NCI-H2171 treated with DMSO at 0.1 percent for 48 hours (cell line): ENCODE measurements around the gene ATP5F1A.
"Not testable (repeated sequence)": the region's sequence is repeated elsewhere in the genome, so short reads cannot be mapped to it uniquely, and the experiment has no call there.

Experiments used
- DNase-seq: peaks from one replicate; lab custom pipeline; 2025; lab: John Stamatoyannopoulos, UW

The ATP5F1A gene

DNA sequence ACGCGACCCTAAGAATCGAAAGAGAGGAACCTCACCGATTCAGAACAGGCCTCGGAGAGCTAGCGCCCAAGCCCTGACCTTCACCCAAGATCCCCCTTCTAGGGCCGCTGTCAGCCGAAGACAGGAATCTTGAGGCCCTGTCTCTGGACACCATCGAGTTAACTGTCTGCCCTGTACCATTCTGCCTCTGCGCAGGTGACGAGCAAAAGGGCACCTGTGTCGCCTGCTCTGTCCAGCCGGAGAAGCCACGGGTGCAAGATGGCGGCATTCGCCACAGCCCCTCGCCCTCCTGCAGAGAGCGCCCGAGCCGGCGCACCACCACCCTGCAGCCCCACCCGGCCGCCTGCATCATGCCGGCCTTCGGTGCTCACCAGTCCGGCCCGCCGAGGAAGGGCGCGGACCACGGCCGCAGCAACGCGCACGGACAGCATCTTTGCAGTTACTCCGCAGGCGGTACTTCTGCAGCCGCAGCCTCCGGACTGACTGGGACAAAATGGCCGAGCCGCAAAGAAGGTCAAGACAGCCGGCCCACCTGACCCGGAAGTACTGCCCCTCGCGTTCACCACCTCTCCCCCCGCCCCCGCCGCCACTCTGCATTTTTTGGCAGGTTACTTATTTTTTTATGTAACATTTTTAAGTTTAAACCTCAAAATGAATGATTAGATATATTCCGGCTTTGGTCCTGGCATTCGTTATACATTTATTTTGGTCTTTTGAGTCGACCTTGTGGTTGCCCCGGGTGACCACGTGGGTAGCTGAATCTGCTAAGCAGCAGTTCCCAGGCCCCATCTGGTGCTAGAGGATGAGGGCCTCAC, at the start of gene ATP5F1A:
Gene ATP5F1A (minus strand): TSS at position 496 of the 815 bp plus-strand sequence. CDS start 65 bp downstream, at position 431.
- DNase-seq = peak; percentile 90

DNA sequence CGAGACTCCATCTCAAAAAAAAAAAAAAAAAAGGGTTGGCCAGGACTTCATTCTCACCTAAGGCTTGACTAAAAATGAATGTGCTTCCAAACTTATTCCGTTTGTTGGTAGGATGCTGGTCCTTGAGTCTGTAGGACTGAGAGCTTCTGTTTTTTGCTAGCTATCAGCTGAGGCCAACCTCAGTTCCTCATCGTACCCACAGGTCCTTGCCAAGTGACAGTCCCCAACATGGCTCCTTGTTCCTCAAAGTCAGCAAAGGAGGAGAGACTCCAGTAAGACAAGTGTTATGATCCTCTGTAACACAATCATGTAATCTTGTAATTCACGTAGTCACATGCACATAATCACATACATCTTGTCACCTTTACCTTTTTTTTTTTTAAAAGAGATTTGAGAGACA, 43.1 kb upstream of the ATP5F1A start:
- DNase-seq = no peak

DNA sequence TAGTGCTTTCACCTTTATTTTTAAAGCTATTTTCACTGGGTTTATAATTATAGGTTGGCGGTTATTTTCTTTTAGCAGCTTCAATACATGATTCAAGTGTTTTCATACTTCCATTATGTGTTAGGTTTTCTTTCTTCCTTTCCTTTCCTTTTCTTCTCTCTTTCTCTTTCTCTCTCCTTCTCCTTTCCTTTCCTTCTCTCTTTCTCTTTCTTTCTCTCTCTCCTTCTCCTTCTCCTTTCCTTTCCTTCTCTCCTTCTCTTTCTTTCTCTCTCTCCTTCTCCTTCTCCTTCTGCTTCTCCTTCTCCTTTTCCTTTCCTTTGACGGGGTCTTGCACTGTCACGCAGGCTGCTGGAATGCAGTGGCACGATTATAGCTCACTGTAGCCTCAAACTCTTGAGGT, 42.1 kb upstream of the ATP5F1A start:
- no peak for DNase-seq

DNA sequence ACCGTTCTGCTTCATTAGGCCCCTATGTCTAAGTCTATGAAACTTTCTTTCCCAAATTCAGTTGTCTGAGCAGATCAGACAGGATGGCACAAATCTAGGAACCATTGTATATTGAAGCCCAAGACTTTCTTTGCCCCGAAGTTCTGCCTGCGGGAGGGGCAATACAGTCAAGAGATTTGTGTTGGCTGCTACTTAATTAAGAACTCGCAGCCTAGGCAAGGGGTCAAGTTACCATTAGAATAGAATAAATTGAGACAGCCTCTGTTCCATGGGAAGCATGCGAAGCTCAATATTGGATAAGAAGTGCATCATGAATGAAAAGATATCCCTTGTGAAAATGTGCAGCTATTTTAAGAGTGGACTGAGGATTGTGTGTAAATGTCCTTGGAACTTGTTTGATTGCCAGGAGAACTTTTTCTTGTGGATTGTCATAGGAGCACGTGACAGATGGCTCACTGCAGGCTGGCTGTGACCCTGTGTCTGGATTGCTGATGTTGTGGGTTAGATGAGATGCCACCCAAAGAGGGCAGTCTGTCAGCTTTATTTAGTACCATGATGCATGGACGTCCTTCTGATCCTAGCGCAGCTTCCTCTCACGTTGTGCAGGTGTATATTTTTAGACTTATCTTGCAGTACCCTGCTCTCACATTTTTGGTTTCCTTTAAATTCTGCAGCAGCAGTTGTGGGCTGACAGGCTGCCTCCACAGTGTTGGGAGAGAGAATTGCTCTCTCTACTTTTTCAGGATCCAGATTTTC, 37.0 kb upstream of the ATP5F1A start:
- DNase-seq = peak; percentile 23

DNA sequence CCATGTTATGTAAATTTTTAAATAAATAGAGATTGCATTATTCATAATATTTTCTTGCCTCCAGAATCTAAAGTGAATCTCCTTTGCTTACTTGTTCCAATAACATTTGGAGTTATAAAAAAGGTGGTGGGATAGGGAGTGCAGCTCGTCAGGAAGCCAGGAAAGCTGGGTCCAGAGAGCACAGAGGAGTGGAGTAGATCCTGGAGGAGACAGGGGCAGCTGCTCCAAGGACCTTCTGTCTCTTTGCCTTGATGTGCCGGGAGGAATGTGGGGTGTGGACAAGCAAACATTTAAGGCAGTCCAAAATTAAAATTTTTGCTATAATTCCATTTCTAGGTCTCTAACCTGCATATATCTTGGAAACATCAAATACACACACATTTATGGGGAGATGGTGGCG, 35.4 kb upstream of the ATP5F1A start:
- DNase-seq = no peak

DNA sequence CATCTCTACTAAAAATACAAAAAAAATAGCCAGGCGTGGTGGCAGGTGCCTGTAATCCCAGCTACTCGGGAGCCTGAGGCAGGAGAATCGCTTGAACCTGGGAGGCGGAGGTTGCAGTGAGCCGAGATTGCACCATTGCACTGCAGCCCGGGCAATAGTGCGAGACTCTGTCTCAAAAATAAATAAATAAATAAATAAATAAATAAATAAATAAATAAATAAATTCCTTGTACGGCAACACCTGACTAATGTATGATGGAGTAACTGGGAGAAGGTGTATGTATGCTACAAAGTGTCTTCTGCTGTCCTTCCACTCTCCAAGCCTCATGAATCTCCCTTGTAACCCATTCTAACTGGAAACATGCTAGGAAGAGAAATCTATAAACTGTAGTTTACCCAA, 32.5 kb upstream of the ATP5F1A start:
- DNase-seq = not testable (repeated sequence)

DNA sequence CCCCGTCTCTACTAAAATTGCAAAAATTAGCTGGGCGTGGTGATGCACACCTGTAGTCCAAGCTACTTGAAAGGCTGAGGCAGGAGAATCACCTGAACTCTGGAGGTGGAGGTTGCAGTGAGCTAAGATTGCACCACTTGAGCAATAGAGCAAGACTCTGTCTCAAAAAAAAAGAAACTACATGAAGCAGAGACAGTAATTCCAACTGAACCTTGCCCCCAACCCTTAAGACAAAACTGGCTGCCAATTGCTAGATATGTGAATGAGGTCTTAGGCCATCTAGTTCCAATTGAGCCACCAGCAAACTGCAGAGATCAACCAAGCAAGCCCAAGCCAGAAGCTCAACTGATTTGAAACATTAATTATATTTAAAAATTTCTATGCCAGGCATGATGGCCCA, 32.0 kb upstream of the ATP5F1A start:
- no peak for DNase-seq

DNA sequence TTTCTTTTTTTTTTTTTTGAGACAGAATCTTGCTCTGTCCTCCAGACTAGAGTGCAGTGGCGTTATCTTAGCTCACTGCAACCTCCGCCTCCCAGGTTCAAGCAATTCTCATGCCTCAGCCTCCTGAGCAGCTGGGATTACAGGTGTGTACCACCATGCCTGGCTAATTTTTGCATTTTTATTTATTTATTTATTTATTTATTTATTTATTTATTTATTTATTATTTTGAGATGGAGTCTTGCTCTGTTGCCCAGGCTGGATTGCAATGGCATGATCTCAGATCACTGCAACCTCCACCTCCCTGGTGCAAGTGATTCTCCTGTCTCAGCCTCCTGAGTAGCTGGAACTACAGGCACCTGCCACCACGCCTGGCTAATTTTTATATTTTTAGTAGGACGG, 28.5 kb upstream of the ATP5F1A start:
- not testable (repeated sequence) for DNase-seq

DNA sequence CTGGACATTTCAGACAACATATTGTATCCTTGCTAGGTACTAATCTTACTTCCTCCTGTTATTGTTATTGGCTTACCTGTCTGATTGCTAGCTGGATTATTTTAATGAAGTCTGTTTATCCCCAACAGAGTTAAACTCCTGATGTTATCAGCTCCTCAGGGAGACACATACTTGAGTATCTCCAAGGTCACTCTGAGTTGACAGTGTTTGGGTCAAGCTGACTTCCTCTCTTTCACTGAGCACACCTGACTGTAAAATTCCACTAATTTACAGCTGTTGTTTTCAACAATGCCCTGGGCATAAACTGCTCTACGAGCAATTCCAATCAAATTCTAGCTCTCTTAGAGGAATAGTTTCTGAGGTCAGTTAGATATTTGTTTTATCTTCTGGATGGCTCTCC, 15.7 kb upstream of the ATP5F1A start:
- no peak for DNase-seq

DNA sequence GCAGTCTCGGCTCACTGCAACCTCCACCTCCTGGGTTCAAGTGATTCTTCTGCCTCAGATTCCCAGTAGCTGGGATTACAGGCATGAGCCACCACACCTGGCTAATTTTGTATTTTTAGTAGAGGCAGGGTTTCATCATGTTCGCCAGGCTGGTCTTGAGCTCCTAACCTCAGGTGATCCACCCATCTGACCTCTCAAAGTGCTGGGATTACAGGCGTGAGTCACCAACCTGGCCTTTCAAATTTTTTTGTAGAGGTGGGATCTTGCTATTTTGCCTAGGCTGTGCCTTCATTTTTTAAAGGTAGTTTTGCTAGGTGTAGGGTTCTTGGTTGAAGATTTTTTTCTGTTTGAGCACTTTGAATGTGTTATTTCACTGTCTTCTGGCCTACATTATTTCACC, 12.3 kb upstream of the ATP5F1A start:
- no peak for DNase-seq

DNA sequence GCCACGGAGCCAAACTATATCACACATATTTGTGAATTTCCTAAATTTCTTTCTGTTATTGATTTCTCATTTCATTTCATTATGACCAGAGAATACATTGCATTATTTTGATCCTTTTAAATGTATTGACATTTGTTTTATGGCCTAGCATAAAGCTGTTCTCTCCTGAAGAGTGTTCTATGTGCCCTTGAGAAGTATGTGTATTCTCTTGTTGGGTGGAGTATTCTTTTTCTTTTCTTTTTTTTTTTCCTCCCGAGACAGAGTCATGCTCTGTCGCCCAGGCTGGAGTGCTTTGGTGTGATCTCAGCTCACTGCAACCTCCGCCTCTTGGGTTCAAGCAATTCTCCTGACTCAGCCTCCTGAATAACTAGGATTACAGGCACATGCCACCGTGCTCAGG, 11.3 kb upstream of the ATP5F1A start:
- DNase-seq = no peak

DNA sequence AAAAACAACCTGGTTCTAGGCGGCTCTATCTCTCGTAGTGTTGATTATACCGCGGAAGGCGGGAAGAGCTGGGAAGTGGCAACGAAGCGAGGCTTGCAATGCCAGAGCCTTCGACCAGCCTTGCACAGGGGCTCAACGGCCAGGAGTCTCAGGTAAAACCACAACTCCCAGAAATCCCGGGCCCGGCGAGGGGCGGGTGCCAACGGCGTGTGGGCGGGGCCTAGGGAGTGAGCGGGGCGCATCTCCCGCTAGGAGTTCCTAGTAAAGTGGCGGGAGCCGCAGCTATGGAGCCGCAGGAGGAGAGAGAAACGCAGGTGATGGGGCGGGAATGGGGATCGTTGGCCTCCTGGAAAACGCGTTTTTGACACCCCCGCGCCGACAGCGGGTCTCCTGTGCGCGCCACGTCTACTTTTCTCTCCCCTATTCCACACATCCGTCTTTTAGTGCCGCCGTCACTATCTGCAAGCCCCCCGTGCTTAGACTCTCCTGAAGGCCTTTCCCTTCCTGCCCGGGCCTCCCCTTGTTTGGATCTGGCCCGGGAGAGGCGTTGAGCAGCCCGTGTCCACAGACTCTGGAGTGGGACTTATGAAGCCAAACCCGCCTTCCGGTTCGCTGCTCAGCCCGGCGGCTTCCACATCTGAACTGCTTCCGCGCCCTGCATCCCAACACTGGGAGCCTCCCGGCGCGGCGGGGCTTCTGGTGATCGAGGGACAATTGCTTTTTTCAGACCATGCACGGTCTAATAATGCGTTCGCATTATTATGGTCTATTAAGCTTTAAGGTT, 6.2 kb upstream of the ATP5F1A start, which contains the start of gene HAUS1:
Gene HAUS1 (plus strand): TSS at position 258 of the 784 bp plus-strand sequence. CDS start 27 bp downstream, at position 285.
- DNase-seq = peak; percentile 94

DNA sequence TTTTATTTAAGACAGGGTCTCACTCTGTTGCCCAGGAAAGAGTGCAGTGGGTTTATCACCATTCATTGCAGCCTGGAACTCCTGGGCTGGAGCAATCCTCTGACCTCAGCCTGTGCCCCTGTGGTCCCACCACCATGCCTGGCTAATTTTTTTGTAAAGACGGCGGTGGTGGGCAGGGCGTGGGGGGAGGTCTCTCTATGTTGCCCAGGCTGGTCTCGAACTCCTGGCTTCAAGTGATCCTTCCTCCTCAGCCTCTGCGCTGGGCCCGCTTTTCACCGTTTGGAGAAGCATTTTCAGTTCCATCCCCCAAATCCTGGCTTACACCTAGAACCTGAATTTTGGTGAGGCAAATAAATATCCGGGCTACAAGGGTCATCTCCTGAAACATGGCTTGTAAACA, 1.4 kb upstream of the ATP5F1A start:
- no peak for DNase-seq

DNA sequence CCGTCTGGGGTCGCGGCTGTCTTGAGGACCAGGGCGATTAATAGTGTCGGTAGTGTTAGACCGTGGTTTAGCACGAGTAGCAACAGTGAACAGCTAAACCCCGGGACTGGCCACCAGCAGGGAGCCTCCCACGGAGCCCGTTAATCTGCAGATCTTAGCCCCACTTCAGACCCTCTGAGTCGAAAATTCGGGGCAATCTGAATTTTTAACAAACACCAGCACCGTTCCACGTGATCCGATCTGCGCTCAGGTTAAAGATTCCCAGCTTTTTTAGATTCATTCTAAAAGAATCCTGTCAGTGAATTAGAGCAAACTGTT, 479 bp upstream of the ATP5F1A start:
- peak; percentile 74 for DNase-seq

DNA sequence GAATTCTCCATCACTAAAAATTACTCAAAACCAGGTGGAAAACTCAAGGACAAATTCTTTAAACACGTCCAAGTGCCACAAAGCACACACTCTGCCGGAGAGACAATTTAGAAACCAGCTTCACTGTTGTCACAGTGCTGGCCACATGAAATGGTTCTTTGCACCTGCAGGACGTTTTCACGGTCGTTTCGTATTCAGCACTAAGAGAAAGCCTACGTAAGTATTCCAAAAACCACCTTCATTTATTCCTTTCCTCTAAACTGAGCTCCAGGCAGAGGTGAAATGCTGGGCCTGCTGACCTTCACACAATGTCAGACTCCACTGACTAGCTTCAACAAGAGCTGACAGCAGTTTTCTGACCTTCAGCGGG, 680 bp downstream of the ATP5F1A start:
- DNase-seq = no peak

DNA sequence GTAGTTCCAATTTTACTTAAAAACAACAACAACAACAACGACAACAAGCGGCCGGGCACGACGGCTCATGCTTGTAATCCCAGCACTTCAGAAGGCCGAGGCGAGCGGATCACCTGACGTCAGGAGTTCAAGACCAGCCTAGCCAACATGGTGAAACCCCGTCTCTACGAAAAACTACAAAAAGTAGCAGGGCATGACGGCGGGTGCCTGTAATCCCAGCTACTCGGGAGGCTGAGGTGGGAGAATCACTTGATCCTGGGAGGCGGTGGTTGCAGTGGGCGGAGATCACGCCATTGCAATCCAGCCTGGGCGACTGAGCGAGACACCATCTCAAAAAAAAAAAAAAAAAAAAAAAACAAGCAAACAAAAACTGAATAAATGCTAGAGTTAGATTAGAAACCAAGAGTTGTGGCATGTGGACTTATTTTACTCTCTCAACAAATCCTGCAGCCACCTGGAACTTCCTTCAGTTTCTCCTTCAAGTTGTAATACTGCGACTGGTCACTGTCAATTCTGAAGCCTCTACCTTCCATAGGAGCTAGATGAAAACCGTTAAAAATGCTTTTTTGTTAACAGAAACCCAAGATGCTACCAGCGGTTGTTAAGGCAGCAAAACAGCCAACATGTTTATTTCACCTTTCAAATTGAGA, 1.3 kb downstream of the ATP5F1A start:
- no peak for DNase-seq

DNA sequence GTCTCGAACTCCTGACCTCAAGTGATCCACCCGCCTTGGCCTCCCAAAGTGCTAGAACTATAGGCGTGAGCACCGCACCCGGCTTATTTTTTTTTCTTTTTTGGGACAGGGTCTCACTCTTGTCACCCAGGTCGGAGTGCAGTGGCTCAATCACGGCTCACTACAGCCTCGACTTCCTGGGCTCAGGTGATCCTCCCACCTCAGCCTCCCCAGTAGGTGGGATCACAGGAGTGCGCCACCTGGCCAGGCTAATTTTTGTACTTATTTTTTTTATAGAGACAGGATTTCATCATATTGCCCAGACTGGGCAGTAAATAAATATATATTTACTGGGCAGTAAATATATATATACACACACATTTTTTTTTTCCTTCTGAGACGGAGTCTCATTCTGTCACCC, 2.6 kb downstream of the ATP5F1A start:
- DNase-seq = no peak

DNA sequence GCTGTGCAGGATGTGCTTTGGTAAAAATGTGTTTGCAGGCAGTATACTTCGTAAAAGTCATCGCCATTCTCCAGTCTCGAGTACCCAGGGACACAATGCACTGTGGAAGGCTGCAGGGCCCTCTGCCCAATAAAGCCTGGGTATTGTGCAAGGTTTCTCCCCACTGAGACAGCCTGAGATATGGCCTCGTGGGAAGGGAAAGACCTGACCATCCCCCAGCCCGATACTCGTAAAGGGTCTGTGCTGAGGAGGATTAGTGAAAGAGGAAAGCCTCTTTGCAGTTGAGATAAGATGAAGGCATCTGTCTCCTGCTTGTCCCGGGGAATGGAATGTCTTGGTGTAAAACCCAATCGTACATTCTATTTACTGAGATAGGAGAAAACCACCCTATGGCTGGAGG, 9.6 kb downstream of the ATP5F1A start:
- DNase-seq = not testable (repeated sequence)

DNA sequence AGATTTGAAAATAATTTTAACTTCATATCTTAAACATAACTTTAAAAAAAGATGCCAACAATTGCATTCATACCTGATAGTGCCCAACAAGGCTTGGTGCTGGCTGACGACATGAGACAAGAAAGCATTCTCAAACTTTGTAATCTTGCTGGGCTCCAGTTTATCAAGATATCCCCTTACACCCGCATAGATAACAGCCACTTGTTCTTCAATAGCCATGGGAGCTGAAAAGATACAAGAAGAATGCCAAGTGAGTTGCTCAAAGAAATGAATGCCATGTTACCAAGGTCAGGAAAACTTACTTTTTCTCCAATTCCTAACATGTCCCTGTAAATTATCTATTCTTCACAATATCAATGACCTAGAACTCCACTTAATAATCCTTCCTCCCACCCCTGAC, 13.7 kb downstream of the ATP5F1A start:
- DNase-seq = no peak

DNA sequence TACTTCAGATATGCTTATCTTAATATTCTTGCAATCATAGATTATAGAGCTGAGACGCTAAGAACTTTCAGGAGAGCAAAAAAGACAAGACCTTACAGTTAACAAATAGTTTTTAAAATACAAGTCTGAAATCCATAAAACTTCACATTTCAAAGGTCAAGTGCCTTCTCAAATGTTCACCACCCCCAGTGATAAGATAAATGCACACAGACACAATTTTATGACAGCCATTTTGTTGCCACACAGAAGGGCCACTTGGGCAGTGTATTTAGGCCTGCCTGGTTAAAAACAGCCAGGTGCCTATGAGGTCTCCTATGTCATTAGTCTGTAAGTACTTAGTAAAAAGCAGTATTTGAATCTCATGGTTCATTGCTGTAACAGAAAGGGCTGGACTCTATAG, 17.9 kb downstream of the ATP5F1A start:
- no peak for DNase-seq

DNA sequence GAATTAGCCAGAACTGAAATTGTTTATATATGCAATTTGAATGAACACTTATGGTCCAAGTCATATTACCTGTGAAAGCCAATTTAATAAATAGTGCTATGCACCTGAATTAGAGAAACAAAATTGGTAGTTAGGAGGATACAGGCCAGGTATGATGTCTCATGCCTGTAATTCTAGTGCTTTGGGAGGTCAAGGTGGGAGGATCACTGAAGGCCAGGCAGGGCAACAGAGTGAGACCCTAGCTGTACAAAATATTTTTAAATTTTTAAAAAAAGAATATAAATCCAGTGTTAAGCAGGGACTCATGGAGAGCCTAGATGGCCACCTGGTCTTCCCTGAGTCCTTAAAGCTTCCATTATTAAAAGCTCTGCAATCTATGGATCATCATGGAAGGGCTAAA, 18.8 kb downstream of the ATP5F1A start:
- DNase-seq = no peak
